K562 (cell line): ENCODE measurements around the gene UFSP1. TPM values are rescaled to one million over a fixed set of nuclear protein-coding genes. Genes with fewer than 3 reads are reported as not detected.

ENCODE experiments used
- CBFB ChIP-seq: sonication (generic); formaldehyde crosslinking; IDR thresholded peaks from 2 replicates; pipeline ENCODE4 v1.4.0; 2020; ENCODE audit warnings: mild to moderate bottlenecking, missing genetic modification reagents
- CTCF ChIP-seq, 3 experiments: IDR thresholded peaks in 2 of 3; conservative IDR thresholded peaks in 1 of 3; 2 replicates each; pipeline ENCODE4 v1.5.1; 2011 to 2012; ENCODE audit warnings: low read length in 3 of 3, mild to moderate bottlenecking in 3 of 3, control low read depth in 2 of 3, improper control_type of control experiment in 1 of 3, inconsistent platforms in 1 of 3, low read depth in 1 of 3, mixed read lengths in 1 of 3, moderate library complexity in 1 of 3; ENCODE audit not compliant: insufficient read depth in 2 of 3
- EGR1 ChIP-seq: fragments of 450-650 bp; conservative IDR thresholded peaks from 2 replicates; pipeline ENCODE4 v1.6.1; 2017; ENCODE audit warnings: mild to moderate bottlenecking
- GTF2E2 ChIP-seq: fragments of 200-800 bp; sonication (Bioruptor generic); IDR thresholded peaks from 2 replicates; pipeline ENCODE4 v1.6.1; 2016; ENCODE audit warnings: missing genetic modification characterization, missing compliant biosample characterization
- HNRNPUL1 ChIP-seq: fragments of 200-400 bp; formaldehyde crosslinking; IDR thresholded peaks from 2 replicates; pipeline ENCODE4 v1.6.1; 2017; ENCODE audit warnings: low read length
- ILF3 ChIP-seq: fragments of 450-650 bp; IDR thresholded peaks from 2 replicates; pipeline ENCODE4 v1.6.1; 2018; ENCODE audit warnings: antibody characterized with exemption, mild to moderate bottlenecking, moderate library complexity, borderline replicate concordance
- L3MBTL2 ChIP-seq: fragments of 450-650 bp; IDR thresholded peaks from 2 replicates; pipeline ENCODE4 v1.6.1; 2016; ENCODE audit warnings: mild to moderate bottlenecking, moderate library complexity
- MTA3 ChIP-seq: fragments of 450-650 bp; formaldehyde crosslinking; IDR thresholded peaks from 2 replicates; pipeline ENCODE4 v1.6.1; 2017; ENCODE audit warnings: mild to moderate bottlenecking, borderline replicate concordance
- PML ChIP-seq: IDR thresholded peaks from 2 replicates; pipeline ENCODE4 v1.6.1; 2012; ENCODE audit warnings: low read length, inconsistent platforms
- RUNX1 ChIP-seq: sonication (generic); IDR thresholded peaks from 2 replicates; pipeline ENCODE4 v1.6.1; 2016; ENCODE audit warnings: antibody characterized with exemption, low read depth
- SAP30 ChIP-seq: fragments of 200-600 bp; sonication (generic); IDR thresholded peaks from 2 replicates; pipeline ENCODE4 v1.6.1; 2012; ENCODE audit warnings: borderline replicate concordance, low read depth, mild to moderate bottlenecking, moderate library complexity, low read length, control low read depth, inconsistent platforms; ENCODE audit not compliant: insufficient read depth, poor library complexity, severe bottlenecking
- TEAD2 ChIP-seq: fragments of 450-650 bp; IDR thresholded peaks from 2 replicates; pipeline ENCODE4 v1.6.1; 2016; ENCODE audit warnings: missing genetic modification characterization, control low read depth, missing compliant biosample characterization
- THAP12 ChIP-seq: fragments of 250-450 bp; sonication (Bioruptor Pico); IDR thresholded peaks from 2 replicates; pipeline ENCODE4 v1.9.0; 2021; ENCODE audit warnings: mild to moderate bottlenecking, inconsistent platforms
- THRA ChIP-seq: fragments of 450-650 bp; IDR thresholded peaks from 2 replicates; pipeline ENCODE4 v1.6.1; 2017; ENCODE audit warnings: mild to moderate bottlenecking, moderate library complexity
- ZBTB33 ChIP-seq: sonication (generic); formaldehyde crosslinking; IDR thresholded peaks from 2 replicates; pipeline ENCODE4 v1.8.1; 2023; ENCODE audit warnings: mild to moderate bottlenecking, missing genetic modification reagents
- ZKSCAN1 ChIP-seq: fragments of 150-350 bp; IDR thresholded peaks from 2 replicates; pipeline ENCODE4 v1.6.1; 2016; ENCODE audit warnings: low read depth, low read length
- ZNF232 ChIP-seq: sonication (generic); formaldehyde crosslinking; IDR thresholded peaks from 2 replicates; pipeline ENCODE4 v1.8.0; 2022; ENCODE audit warnings: mild to moderate bottlenecking, missing genetic modification reagents
- ZNF3 ChIP-seq: fragments of 250-450 bp; sonication (Bioruptor Pico); IDR thresholded peaks from 2 replicates; pipeline ENCODE4 v1.5.0; 2021; ENCODE audit warnings: mild to moderate bottlenecking, moderate library complexity
- ZNF316 ChIP-seq: fragments of 450-650 bp; IDR thresholded peaks from 2 replicates; pipeline ENCODE4 v1.6.1; 2016
- ZNF589 ChIP-seq: fragments of 200-800 bp; sonication (Bioruptor generic); IDR thresholded peaks from 2 replicates; pipeline ENCODE4 v1.6.1; 2016; ENCODE audit warnings: low read depth, missing genetic modification characterization, missing compliant biosample characterization
- ZNF830 ChIP-seq: fragments of 250-450 bp; sonication (Bioruptor Pico); IDR thresholded peaks from 2 replicates; pipeline ENCODE4 v1.5.0; 2021; ENCODE audit warnings: mild to moderate bottlenecking
- polyA plus RNA-seq, 8 experiments: library from polyadenylated mRNA; depleted of rRNA in 4 of 8; stranded (reverse) in 5 of 8; unstranded in 3 of 8; fragments of >200 nt; fragmentation: Nextera tagmentation in 2 of 8; fragmentation: Illumina TruSeq in 1 of 8; extraction: Ambion mirVana in 2 of 8; extraction: Trizol in 1 of 8; gene quantifications; 2 replicates each; pipeline versions ENCODE4 v1.2.1 to v1.2.3, GENCODE V29; 2011 to 2014; ENCODE audit warnings: inconsistent platforms in 1 of 8, missing spikeins in 1 of 8
- total RNA-seq, 7 experiments: library from RNA; depleted of rRNA in 6 of 7; stranded (reverse); fragments of >200 nt in 6 of 7; fragmentation: Illumina TruSeq in 2 of 7; extraction: Trizol in 2 of 7; gene quantifications; 2 replicates each; pipeline versions ENCODE4 v1.2.1 to v1.2.3, GENCODE V29; 2011 to 2021; ENCODE audit warnings: low replicate concordance in 1 of 7

UFSP1 gene
- total and polyA plus RNA-seq, 9 of the 15 experiments (the other 6 are each of a cell fraction or from before 2014, with no cell fraction given), result 0.50 to 18.8 (median 2.1) TPM

- peak; percentile 90 for TF ChIP-seq CBFB
- TF ChIP-seq ILF3, result no peak
- TF ChIP-seq THRA, result no peak
- TF ChIP-seq ZNF830 (CRISPR knock-in tag), result no peak; the same call in 1 of the 2 replicates
- peak; percentile 25 for TF ChIP-seq EGR1
- TF ChIP-seq GTF2E2, result 0 out of 2 replicates have a peak, but pooled peaks have one; percentile 63
- peak; percentile 49 for TF ChIP-seq PML
- TF ChIP-seq TEAD2 (tag), result no peak
- TF ChIP-seq L3MBTL2, result peak; percentile 99
- TF ChIP-seq ZNF316, result 0 out of 2 replicates have a peak, but pooled peaks have one; percentile 16
- TF ChIP-seq SAP30, result peak; percentile 96
- peak; percentile 93 for TF ChIP-seq ZNF232 (CRISPR knock-in tag)
- TF ChIP-seq CTCF (IDR thresholded peaks at IDR 0.05 in 2 of 3, conservative IDR thresholded peaks at IDR 0.05 in 1 of 3; ENCODE audit: insufficient read depth in 2 of 3, low read depth in 1 of 3, low read length in 3 of 3), result 0 out of 6 replicates have a peak, but pooled peaks of 1 of the 3 experiments have one; percentile 2
- no peak for TF ChIP-seq HNRNPUL1
- no peak for TF ChIP-seq ZKSCAN1
- TF ChIP-seq ZBTB33 (CRISPR knock-in tag), result peak; percentile 57; the same call in 1 of the 2 replicates
- TF ChIP-seq RUNX1, result peak; percentile 33; the same call in 1 of the 2 replicates
- peak; percentile 87; the same call in 1 of the 2 replicates for TF ChIP-seq MTA3
- peak; percentile 93 for TF ChIP-seq THAP12 (CRISPR knock-in tag)
- no peak for TF ChIP-seq ZNF3 (CRISPR knock-in tag)
- peak; percentile 69; the same call in 1 of the 2 replicates for TF ChIP-seq ZNF589 (CRISPR knock-in tag)
Measured at GRCh38 chr7:100888988-100889750, at the start of gene UFSP1 (continued).
